ENCODE data around the gene ITGA11. TPM values are rescaled to one million over a fixed set of nuclear protein-coding genes. Genes with fewer than 3 reads are reported as not detected.
A peak's percentile ranks its signal among the peaks of the same experiment; 100 is the strongest.

ITGA11 gene
- total RNA-seq, 1 donor from 2014 or later = 4.5 TPM

DNA sequence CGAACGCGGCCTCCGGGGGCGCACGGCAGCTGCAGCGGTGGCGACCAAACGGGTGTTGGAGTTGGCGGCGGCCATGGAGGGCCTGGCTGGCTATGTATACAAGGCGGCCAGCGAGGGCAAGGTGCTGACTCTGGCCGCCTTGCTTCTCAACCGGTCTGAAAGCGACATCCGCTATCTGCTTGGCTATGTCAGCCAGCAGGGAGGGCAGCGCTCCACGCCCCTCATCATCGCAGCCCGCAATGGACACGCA lies 153.7 kb downstream of the ITGA11 start:
- DNase-seq (ENCODE audit: low spot score) = no peak

DNA sequence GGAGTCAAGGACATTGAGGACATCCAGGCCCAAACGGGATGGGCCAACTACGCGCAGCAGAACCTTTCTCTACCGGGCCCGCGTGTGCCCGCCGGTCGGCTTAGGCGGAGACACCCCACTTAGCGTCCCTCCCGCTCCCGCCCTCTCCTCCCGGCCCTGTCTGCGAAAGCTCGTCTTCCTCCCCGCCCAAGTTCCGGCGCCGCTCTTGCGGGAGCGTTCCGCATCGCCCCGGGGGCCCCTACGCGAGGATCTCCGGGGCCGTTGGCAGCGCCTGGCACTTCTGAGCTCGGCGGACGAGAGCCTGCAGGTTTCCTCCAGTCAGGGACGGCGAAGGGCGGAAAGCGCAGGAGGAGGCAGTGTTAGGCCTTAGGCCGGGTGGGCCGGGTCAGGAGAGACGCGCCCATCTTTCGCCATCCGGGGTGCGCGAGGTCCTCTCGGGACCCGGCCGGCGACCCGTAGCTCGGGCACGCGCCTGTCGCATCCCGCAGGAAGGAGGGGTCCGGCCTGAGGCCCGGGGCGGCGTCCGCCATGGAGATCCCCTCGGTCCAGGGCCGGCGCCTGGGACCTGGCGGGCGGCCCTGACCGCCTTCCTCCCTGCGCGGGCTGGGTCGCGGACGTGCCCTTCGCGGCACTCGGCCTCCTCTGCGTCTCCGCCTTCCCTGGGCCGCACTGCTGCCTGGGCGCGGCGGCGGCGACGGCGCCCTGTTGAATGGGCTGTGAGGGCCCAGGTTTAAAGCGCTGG lies 154.2 kb downstream of the ITGA11 start, which contains the start of gene FEM1B:
FEM1B (plus strand) TSS at position 143 of the 742 bp plus-strand sequence. CDS start 673 bp downstream, outside the sequence.
- peak; percentile 97 for DNase-seq (ENCODE audit: low spot score)

DNA sequence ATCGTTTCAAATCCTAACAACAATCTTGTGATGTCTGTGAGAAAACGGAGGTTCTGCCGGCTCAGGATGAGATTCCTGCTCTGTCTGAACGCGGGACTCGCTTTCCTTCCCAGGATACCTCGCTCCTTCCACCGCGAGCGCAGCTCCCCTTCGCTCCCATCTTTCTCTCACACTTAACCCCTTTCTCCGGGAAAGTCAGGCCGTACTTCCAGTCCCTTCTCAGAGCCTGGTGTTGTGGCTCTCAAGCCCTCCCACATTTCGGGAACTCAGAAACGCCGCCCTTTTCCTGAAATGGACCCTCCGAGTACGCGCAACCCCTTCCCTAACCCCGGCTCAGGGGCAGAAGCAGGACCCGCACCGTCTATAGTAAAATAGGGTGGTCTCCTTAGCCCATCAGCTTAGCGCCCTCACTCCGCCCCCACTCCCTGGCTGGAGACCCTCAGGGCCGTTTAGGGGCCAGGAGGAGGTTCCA lies 154.8 kb downstream of the ITGA11 start:
- no peak for DNase-seq (ENCODE audit: low spot score)

DNA sequence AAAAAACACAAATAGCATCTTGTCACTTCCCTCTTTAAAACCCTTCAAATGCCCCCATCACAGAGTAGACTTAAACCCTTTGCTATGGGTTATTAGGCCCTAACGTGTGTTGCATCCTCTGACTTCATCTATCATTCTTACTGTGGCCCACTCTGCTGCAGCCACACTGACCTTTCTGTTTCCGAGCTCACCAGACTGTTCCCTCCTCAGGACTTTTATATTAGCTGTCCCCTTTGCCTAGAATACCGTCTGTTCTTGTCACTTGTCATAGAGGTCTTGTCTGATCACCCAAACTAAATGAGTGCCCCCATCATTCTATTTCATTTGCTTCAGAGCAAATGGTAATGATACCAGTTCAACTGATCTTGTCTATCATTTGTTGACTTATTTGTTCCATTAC lies 155.3 kb downstream of the ITGA11 start:
- no peak for DNase-seq (ENCODE audit: low spot score)

DNA sequence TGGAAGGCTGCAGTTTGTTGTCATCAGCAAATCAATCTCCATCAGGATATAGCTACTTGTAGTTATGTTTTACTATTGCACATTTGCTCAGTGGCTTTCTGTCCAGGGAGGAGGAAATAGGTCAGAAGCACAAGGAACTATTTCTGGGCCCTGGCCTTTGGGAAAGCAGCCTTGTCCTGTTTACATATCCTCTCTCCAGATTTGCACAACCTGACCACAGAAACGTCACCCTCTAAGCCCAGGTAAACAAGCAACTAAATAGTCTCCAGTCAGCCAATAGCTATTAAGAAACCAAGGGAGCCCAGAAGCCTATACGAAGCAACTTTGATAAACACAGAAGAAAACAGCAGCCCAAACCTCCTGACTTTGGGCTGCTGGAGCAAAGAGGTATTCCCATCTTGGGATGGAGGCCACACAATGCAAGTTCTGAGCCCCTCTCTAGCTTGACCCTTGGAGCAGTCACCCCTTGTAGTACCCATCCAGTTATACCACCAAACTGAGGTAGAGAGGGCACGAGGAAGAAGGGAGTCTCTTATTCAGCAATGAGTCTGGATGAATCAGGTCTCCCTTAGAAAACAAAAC lies 156.7 kb downstream of the ITGA11 start:
- DNase-seq (ENCODE audit: low spot score) = no peak

DNA sequence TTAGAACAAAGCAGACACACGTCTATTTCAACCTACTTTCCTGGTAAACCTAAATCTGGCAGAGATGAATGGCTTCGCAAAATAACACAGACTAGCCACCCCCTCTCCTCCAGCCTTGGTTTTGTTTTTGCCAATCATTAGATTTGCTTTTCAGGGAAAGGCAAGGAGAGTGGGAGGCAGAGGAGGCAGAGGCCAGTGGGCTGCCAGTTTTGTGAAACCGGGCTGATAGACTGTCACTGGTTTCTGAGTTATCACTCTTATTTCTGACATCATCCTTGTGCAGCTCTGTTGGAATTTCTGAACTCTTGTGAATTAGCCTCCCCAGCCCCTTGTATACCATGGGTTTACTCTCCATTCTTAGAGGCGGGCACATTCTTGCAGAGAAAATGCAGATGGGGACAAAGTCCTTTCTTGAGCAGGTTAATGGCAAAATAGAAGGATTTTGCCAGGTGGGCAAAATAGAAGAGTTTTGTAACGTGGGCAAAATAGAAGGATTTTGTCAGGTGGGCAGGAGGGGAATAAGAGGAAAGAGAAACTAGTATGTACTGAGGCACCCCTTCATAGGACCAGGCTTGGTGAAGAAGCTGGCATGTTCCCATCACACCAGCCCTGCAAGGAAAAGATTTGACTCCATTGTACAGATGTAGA lies 157.6 kb downstream of the ITGA11 start:
- DNase-seq (ENCODE audit: low spot score) = no peak

DNA sequence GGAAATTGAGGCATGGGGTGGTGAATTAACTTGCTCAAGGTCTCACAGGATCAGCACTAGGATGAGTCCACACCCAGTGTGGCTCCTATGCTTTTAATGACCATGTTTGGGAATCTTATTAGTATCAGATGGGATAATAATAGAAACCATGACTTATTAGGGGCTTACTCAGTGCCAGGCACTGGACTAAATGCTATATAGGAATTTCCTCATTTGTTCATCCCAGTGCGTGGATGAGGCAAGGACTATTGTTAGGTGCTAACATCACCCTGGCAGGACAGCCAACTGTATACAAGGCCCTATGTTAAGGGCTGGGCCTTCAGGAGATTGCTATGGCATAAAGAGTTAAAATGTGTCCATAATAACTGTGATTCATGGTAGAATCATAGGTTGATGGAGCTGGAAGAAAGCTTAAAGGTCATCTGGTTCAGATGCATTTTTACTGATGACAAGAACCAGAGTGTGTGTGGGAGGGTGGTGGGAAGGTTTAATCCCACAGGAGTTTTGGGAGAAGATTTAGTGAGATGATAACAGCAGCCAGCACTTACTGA lies 159.2 kb downstream of the ITGA11 start:
- no peak for DNase-seq (ENCODE audit: low spot score)

DNA sequence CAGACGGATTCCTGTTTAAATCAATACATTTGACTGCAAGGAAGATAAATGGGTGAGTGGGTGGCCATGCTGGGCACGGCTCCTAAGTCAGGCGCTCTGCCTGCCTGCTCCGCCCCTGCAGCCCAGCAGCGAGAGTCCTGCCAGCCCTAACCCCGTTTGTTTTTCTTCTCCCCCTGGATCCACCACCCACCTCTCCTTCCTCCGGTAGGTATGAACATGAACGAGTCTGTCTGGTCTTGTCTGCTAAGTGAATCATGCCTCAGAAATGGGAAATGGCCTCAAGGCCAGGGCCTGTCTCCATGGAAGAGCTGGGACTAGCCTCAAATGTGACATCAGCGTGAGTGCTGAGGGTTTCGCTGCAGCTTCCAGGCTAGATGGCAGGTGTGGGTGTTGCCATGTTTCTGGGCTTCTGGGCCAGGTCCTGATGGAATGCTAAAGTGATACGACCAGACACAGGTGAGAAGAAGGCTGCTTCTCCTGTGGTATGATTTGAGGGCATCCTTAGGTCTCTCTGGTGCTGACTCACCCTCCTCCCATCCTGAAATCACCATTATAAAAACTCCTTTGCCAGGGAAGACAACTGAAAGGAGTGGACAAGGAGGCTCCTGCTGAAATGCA lies 160.0 kb downstream of the ITGA11 start:
- no peak for DNase-seq (ENCODE audit: low spot score)

DNA sequence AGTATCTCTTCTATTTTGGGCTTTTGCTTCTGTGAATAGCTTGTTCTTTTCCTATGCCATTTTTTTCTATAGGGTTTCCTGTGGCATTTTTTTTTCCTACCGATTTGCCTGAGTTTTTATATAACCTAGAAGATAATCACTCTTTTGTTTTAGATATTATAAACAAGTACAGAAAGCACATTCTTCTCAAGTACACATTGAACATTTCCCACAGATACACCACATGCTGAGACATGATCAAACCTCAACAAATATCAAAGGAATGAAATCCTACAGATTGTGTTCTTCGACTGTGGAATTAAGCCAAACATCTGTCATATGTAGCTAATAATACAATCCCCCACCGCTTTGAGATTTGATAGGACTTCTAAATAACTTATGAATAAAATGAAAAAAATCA lies 163.6 kb downstream of the ITGA11 start:
- DNase-seq (ENCODE audit: low spot score) = no peak

DNA sequence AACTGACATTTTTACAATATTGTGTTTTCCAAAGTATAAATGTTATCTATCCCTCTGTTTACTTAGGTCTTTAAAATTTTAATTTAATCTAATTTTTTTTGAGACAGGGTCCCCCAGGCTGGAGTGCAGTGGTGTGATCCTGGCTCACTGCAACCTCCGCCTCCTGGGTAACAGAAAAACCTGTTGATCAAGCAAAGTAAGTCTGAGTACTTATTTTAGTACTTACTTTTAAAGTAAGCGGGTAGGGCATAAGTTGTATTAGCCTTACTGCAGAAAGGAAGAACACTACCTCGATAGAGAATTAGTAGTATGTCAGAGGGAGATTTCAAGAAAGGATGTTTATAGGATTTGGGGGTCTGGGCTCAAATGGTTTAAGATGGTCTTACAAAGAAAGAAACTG lies 166.3 kb downstream of the ITGA11 start:
- DNase-seq (ENCODE audit: low spot score) = no peak

DNA sequence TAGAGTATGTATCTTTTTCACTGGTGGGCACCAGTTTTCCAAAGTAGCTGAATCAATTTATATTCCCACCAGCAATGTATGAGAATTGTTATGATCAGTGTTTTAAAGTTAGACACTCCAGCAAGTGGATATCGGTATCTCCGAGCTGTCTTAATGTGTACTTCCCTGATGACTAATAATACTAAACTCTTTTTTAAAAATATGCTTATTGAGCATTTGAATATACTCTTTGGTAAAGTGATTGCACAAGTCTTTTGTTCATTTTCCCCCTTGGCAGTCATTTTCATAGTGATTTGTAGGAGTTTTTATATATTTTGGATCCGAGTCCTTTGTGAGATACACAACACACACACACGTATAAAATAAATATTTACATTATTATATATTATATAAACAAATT lies 166.9 kb downstream of the ITGA11 start:
- DNase-seq (ENCODE audit: low spot score) = no peak

DNA sequence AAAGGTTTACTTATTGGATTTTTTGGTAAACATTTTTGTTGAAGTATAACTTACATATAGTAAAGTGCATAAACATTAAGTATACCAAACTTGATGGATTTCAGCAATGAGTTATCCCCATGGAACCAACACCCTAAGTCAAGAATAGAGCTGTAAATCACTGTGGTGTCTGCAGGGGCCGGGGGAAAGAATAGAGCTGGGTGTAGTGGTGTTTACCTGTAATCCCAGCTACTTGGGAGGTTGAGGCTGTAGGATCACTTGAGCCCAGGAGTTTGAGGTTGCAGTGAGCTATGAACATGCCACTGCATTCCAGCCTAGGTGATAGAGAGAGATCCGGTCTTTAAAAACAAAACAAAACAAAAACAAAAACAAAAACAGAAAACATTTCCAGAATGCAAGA lies 167.7 kb downstream of the ITGA11 start:
- no peak for DNase-seq (ENCODE audit: low spot score)

DNA sequence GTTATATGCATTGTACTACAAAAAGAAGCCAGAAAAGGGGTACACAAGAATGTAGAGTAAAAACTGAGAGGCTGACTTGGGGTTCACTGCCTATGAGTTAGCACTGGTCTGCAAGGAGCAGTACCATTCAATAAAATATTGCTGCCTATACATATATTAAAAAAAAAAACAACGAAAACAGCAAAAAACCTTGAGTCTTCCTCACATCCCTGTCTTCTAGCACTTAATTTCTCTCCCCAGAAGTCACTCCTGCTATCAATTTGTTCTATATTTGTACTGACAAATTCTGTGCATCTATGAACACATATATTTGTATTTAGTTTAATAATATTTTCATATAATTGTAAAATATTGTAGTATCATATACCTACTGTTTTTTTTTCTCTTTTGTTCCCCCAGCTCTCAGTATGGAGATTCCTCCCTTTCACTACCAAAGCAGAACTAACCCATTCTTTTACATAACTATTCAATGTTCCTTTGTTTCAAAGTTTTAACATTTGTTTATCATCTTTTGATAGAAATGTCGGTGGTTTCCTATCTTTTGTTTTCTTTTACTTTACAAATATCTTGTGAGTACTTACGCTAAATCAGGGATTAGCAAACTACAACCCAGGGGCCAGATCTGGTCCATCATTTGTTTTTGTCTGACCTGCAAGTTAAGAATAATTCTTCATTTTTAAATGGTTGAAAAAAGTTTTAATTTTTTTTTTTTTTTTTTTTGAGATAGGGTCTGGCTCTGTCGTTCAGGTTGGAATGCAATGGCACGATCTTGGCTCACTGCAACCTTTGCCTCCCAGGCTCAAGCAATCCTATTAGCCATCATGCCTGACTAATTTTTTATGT lies 169.2 kb downstream of the ITGA11 start:
- DNase-seq (ENCODE audit: low spot score) = no peak

DNA sequence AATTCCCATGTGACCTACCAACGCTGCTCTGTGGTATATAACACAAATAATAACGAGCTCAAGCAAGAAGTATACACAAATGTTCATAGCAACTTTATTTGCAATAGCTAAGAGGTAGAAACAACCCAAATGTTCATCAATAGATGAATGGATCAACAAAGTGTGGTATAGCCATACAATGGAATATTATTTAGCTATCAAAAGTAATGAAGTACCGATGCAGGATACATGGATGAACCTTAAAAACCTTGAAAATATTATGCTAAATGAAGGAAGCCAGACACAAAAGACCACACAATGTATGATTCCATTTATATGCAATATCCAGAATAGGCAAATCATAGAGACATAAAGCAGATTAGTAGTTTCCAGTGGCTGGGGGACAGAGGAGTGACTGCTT lies 170.0 kb downstream of the ITGA11 start:
- no peak for DNase-seq (ENCODE audit: low spot score)

DNA sequence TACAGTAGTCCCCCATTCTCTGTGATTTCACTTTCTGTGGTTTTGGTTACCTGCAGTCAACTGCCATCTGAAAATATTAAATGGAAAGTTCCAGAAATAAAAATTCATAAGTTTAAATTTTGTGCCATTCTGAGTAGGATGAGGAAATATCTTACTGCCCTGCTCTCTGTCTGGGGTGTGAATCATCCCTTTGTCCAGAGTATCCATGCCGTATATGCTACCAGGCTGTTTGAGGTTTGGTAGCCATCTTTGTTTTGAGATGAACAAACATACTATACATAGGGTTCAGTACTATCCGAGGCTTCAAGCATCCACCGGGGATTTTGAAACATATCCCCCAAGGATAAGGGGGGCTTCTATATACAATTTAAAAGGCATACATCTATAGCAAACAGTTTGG lies 170.7 kb downstream of the ITGA11 start:
- DNase-seq (ENCODE audit: low spot score) = no peak

DNA sequence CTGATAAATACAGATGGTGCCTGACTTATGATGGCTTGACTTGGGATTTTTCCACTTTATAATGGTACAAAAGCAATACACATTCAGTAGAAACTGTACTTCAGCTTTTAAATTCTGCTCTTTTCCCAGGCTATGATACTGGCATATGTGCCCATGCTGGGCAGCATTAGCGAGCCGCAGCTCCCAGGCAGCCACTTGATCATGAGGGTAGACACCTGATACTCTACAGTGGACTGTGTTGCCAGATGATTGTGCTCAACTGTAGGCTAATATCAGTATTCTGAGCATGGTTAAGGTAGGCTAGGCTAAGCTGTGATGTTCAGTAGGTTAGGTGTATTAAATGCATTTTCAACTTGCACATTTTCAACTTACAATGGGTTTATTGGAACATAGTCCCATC lies 172.1 kb downstream of the ITGA11 start:
- DNase-seq (ENCODE audit: low spot score) = no peak

DNA sequence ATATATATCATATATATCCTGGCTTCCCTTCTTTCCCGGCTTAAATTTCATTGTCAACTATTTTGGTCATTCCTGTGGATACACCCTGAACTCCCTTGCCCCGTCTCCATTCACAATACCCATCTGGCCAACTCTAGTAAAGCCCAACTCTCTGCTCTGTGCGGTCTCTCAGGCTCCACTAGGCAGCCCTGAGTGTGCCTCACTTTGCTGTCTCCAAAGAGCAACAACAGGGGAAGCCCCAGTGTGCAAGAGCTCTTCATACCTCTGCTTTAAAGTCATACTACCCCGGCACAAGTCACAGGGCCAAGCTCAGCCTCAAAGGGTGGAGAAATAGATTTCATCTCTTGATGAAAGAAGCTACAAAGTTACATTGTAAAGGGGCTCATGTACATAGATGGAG lies 173.3 kb downstream of the ITGA11 start:
- DNase-seq (ENCODE audit: low spot score) = no peak

DNA sequence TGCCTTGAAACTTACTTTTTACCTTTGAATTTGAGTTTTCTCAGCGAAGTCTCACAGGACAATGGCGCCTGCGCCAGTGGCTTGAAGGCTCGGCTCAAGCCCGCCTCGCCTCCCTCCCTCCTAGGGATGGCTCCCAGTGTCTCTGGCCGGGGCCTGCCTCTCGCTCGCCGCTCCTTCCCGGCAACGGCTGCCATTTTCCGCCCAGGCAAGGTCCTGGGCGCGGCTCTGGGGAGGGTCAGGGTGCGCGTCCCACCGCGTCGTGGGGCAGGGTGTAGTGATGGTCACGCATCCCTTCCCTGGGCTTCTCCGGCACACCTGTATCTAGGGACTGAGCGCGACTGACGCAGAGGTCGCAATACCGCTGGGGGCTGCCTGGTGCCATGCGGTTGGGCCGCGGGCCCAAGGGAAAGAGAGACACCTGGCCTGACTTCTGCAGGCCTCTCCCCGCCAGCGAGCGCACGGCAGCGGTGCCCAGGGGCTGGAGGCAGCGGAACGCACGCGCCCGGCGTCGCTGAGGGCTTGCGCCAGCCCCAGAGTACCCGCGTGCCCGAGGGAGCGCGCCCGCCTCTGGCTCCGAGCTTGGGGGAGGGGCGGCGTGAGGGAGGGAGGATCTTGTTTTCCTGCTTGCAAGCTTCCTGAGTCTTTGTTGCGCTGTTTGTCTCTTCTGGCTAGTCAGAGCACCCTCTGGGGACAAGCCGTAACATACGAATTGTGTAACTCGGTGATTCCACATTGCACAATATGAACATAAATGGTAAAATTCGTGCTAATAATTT lies 175.1 kb downstream of the ITGA11 start:
- DNase-seq (ENCODE audit: low spot score) = peak; percentile 94

DNA sequence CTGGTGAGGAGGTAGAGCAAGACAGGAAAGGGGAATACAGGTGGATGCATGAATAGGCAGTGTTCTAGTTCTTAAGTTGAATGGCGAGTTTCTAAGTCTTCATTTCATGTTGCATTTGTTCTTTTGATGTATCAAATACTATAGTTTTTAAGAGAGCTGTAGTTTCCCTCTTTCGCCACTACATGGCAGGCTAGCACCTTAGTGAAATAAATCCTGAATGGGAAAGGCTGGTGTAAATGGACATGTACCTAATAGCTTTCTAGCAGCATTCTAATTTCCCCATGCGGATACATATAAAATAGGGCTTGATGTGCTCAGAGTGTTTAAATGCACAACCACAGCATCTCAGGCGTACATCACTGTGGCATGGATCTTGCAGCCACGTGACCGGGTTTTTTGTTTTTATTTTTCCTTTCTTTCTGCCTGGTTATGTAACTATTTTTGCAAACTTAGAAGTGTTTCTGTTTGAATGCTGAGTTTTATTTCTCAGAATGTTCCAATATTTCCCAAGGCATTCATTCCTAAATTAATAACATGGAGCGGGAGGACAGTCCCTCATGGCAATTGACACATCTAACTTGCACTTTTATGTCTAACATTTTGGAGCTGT lies 178.9 kb downstream of the ITGA11 start:
- no peak for DNase-seq (ENCODE audit: low spot score)
